GM12878 (cell line): Measurements from ENCODE around the gene STEAP3. TPM values are rescaled to one million over a fixed set of nuclear protein-coding genes. Genes with fewer than 3 reads are reported as not detected.

Experiments
- ATAC-seq: fragments of 200-7000 bp; cut with Tn5 transposase; 3 replicates; pipeline ENCODE4 v1.9.1; 2020; ENCODE audit warnings: mild to moderate bottlenecking, moderate library complexity
- BruUV-seq: library from RNA; stranded (reverse); fragments of 400-500 nt; replicated peaks from 2 replicates; lab custom pipeline; 2021; lab: Mats Ljungman, UMichigan
- CTCF ChIA-PET: fragments of 300-600 bp; sonication (Branson Sonifier 250); formaldehyde crosslinking; extraction: SDS; loops from one replicate; lab custom pipeline; 2021; ENCODE audit warnings: inconsistent platforms; lab: Yijun Ruan, JAX
- POLR2A ChIA-PET: fragments of 350-600 bp; formaldehyde crosslinking; extraction: SDS; loops from one replicate; lab custom pipeline; 2021; ENCODE audit warnings: inconsistent platforms; lab: Charles Lee
- RAD21 ChIA-PET: fragments of 300-600 bp; sonication (Branson Sonifier 250); formaldehyde crosslinking; loops from one replicate; lab custom pipeline; 2023; ENCODE audit warnings: antibody characterized with exemption; ENCODE audit not compliant: unreplicated experiment; lab: Charles Lee
- SMC1A ChIA-PET: fragments of 300-600 bp; sonication (Branson Sonifier 250); formaldehyde crosslinking; loops from one replicate; lab custom pipeline; 2023; ENCODE audit not compliant: unreplicated experiment, uncharacterized antibody; lab: Charles Lee
- DNase-seq: peaks from one replicate; pipeline ENCODE4 v3.0.0-alpha.2; 2011; ENCODE audit warnings: low read depth, low spot score
- FAIRE-seq: peaks from 3 replicates; lab custom pipeline; 2011; peaks lifted over from hg19 to GRCh38; lab: Jason Lieb, UNC
- H2AFZ ChIP-seq: 2 replicates; pipeline ENCODE4 v1.6.0; 2011; ENCODE audit warnings: low read depth, low read length, control low read depth; ENCODE audit not compliant: control insufficient read depth
- H3K27ac ChIP-seq: 2 replicates; pipeline ENCODE4 v1.5.1; 2011; ENCODE audit warnings: control low read depth; ENCODE audit not compliant: control insufficient read depth, insufficient read depth
- H3K27me3 ChIP-seq, 2 experiments: replicated peaks in 1 of 2; 2 replicates each; pipeline versions ENCODE4 v1.6.0 to v1.6.1; 2011; ENCODE audit warnings: low read length in 1 of 2; ENCODE audit not compliant: control insufficient read depth in 2 of 2, insufficient read depth in 2 of 2
- H3K36me3 ChIP-seq, 2 experiments: 2 replicates each; pipeline ENCODE4 v1.5.1; 2011; ENCODE audit warnings: low read length in 1 of 2; ENCODE audit not compliant: control insufficient read depth in 2 of 2, insufficient read depth in 2 of 2
- H3K4me1 ChIP-seq: 2 replicates; pipeline ENCODE4 v1.6.1; 2011; ENCODE audit warnings: mild to moderate bottlenecking, low read length, moderate library complexity, mixed read lengths; ENCODE audit not compliant: control insufficient read depth, insufficient read depth
- H3K4me2 ChIP-seq: 2 replicates; pipeline ENCODE4 v1.6.0; 2011; ENCODE audit warnings: control low read depth; ENCODE audit not compliant: control insufficient read depth, insufficient read depth
- H3K4me3 ChIP-seq: fragments of 200-600 bp; sonication (generic); 2 replicates; pipeline ENCODE4 v1.5.1; 2016
- H3K79me2 ChIP-seq: 2 replicates; pipeline ENCODE4 v1.6.0; 2011; ENCODE audit warnings: low read length; ENCODE audit not compliant: control insufficient read depth, insufficient read depth
- H3K9ac ChIP-seq: 2 replicates; pipeline ENCODE4 v1.8.0; 2011; ENCODE audit warnings: low read length, control low read depth, mixed read lengths; ENCODE audit not compliant: control insufficient read depth, insufficient read depth
- H3K9me3 ChIP-seq: replicated peaks from 3 replicates; pipeline ENCODE4 v1.5.1; 2011; ENCODE audit warnings: mild to moderate bottlenecking, low read length; ENCODE audit not compliant: control insufficient read depth, insufficient read depth
- H4K20me1 ChIP-seq: 2 replicates; pipeline ENCODE4 v1.6.0; 2011; ENCODE audit not compliant: control insufficient read depth, insufficient read depth
- ATF7 ChIP-seq: fragments of 450-650 bp; IDR thresholded peaks from 2 replicates; pipeline ENCODE4 v1.6.1; 2016; ENCODE audit warnings: low read depth, mild to moderate bottlenecking
- BCL11A ChIP-seq: IDR thresholded peaks from 2 replicates; pipeline ENCODE4 v1.6.1; 2011; ENCODE audit warnings: low read depth, low read length
- CREB1 ChIP-seq: IDR thresholded peaks from 2 replicates; pipeline ENCODE4 v1.6.1; 2012; ENCODE audit warnings: low read depth, mild to moderate bottlenecking, inconsistent platforms
- HDAC2 ChIP-seq: fragments of 200-600 bp; sonication (generic); IDR thresholded peaks from 2 replicates; pipeline ENCODE4 v1.6.1; 2017
- IKZF2 ChIP-seq, 2 experiments: fragments of 450-650 bp; IDR thresholded peaks; 2 replicates each; pipeline ENCODE4 v1.6.1; 2017; ENCODE audit warnings: mild to moderate bottlenecking in 2 of 2, moderate library complexity in 2 of 2
- JUNB ChIP-seq: IDR thresholded peaks from 2 replicates; pipeline ENCODE4 v1.6.1; 2016; ENCODE audit warnings: antibody characterized with exemption, mild to moderate bottlenecking
- LARP7 ChIP-seq: fragments of 450-650 bp; IDR thresholded peaks from 2 replicates; pipeline ENCODE4 v1.6.1; 2017; ENCODE audit warnings: mild to moderate bottlenecking
- MTA3 ChIP-seq: IDR thresholded peaks from 2 replicates; pipeline ENCODE4 v1.6.1; 2012; ENCODE audit warnings: low read length, inconsistent platforms, borderline replicate concordance
- MYB ChIP-seq: fragments of 150-350 bp; IDR thresholded peaks from 2 replicates; pipeline ENCODE4 v1.6.1; 2014; ENCODE audit warnings: mild to moderate bottlenecking, low read depth, low read length, borderline replicate concordance
- RFX5 ChIP-seq: IDR thresholded peaks from 2 replicates; pipeline ENCODE4 v1.6.1; 2011; ENCODE audit warnings: low read depth, low read length, improper control_type of control experiment
- SMAD5 ChIP-seq: IDR thresholded peaks from 2 replicates; pipeline ENCODE4 v1.6.1; 2016; ENCODE audit warnings: antibody characterized with exemption, low read depth
- SMC3 ChIP-seq: IDR thresholded peaks from 2 replicates; pipeline ENCODE4 v1.6.1; 2011; ENCODE audit warnings: low read length, improper control_type of control experiment, borderline replicate concordance
- STAT3 ChIP-seq: IDR thresholded peaks from 2 replicates; pipeline ENCODE4 v1.6.1; 2011; ENCODE audit warnings: low read depth, low read length, improper control_type of control experiment
- TAF1 ChIP-seq: IDR thresholded peaks from 2 replicates; pipeline ENCODE4 v1.6.1; 2011; ENCODE audit warnings: mild to moderate bottlenecking, low read depth, low read length, borderline replicate concordance
- ZNF274 ChIP-seq: IDR thresholded peaks from one replicate; pipeline ENCODE4 v1.8.0; 2011; ENCODE audit not compliant: insufficient read length, insufficient read depth
- ZSCAN29 ChIP-seq: fragments of 450-650 bp; IDR thresholded peaks from 2 replicates; pipeline ENCODE4 v1.6.1; 2017; ENCODE audit warnings: mild to moderate bottlenecking, moderate library complexity
- WGBS: methylation state at CpG from one replicate; pipeline ENCODE4 v1.1.6; 2016; ENCODE audit warnings: low lambda C conversion rate; ENCODE audit not compliant: insufficient replicate concordance, insufficient coverage; ENCODE audit errors: missing lambda C conversion rate; 5-methylcytosine and 5-hydroxymethylcytosine counted together
- in situ Hi-C: fragments of 300-500 bp; cut with MboI; formaldehyde crosslinking; loops from 9 replicates; pipeline ENCODE4 v1.14.3; 2018; ENCODE audit warnings: mixed read lengths
- intact Hi-C: fragments of 100-400 bp; cut with micrococcal nuclease; formaldehyde crosslinking; loops from one replicate; pipeline ENCODE4 v1.14.2; 2022; ENCODE audit not compliant: unreplicated experiment
- polyA plus RNA-seq, 11 experiments: library from polyadenylated mRNA; depleted of rRNA in 4 of 11; unstranded in 6 of 11; stranded (reverse) in 5 of 11; fragments of >200 nt; fragmentation: Nextera tagmentation in 4 of 11; fragmentation: Illumina TruSeq in 1 of 11; extraction: Ambion mirVana in 4 of 11; extraction: Trizol in 1 of 11; gene quantifications; 1 replicate in 1 of 11; 2 replicates in 10 of 11; pipeline versions ENCODE4 v1.2.1 to v1.2.3, GENCODE V29; 2011 to 2016; ENCODE audit warnings: inconsistent platforms in 2 of 11, missing spikeins in 2 of 11, low read depth in 1 of 11
- total RNA-seq, 4 experiments: library from RNA; depleted of rRNA in 3 of 4; stranded (reverse); fragments of >200 nt in 3 of 4; fragmentation: Illumina TruSeq in 1 of 4; extraction: Trizol in 1 of 4; gene quantifications; 2 replicates each; pipeline versions ENCODE4 v1.2.1 to v1.2.3, GENCODE V29; 2013 to 2021
- TF ChIP-seq, protein P1 (sequence below): fragments of 450-650 bp; IDR thresholded peaks from 2 replicates; pipeline ENCODE4 v1.6.1; 2018; ENCODE audit warnings: mild to moderate bottlenecking, low read depth, moderate library complexity; ENCODE audit not compliant: partially characterized antibody

Gene STEAP3
- total and polyA plus RNA-seq, 10 of the 15 experiments (the other 5 are each of a cell fraction or from before 2014, with no cell fraction given): 0.42 to 8.3 (median 4.8) TPM

DNA sequence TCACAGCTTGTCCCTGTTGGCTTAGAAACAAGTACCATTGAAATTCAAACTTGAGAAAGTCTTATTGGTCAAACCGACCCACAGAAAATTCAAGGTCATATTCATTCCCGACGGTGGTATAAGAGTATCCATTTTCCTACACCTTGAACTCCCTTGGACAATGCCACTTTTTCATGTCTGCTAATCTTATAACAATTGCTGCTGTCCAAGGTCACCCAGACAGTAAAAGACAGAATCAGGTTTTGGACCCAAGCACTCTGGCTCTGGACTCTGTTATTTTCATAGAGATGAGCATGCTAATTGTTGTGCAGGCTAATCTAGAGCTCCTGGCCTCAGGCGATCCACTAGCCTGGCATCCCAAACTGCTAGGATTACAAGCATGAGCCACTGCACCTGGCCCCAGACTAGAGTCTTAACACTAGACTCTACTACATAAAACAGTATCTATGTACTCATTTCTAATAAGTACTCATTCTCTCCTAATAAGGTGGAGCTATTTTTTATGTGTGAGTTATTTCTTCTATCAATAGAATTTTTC is 85.2 kb downstream of the STEAP3 start:
- in situ Hi-C loops (loop anchor here (5.0 kb wide), 1 partner anchor 427 kb away; no protein-coding TSS in a partner anchor), intact Hi-C loops (loop anchor here (5.0 kb wide), 1 partner anchor 282 kb away; no protein-coding TSS in a partner anchor)
- DNase-seq: no peak
- TF ChIP-seq ATF7: no peak
- TF ChIP-seq SMC3: no peak
- no peak for TF ChIP-seq ZSCAN29
- TF ChIP-seq SMAD5: no peak
- no peak for TF ChIP-seq JUNB
- TF ChIP-seq MYB: no peak
- no peak for TF ChIP-seq HDAC2
- no peak for TF ChIP-seq RFX5
- TF ChIP-seq STAT3: no peak
- no peak for TF ChIP-seq BCL11A
- no peak for TF ChIP-seq ZNF274
- TF ChIP-seq TAF1: no peak
- TF ChIP-seq, protein P1, sequence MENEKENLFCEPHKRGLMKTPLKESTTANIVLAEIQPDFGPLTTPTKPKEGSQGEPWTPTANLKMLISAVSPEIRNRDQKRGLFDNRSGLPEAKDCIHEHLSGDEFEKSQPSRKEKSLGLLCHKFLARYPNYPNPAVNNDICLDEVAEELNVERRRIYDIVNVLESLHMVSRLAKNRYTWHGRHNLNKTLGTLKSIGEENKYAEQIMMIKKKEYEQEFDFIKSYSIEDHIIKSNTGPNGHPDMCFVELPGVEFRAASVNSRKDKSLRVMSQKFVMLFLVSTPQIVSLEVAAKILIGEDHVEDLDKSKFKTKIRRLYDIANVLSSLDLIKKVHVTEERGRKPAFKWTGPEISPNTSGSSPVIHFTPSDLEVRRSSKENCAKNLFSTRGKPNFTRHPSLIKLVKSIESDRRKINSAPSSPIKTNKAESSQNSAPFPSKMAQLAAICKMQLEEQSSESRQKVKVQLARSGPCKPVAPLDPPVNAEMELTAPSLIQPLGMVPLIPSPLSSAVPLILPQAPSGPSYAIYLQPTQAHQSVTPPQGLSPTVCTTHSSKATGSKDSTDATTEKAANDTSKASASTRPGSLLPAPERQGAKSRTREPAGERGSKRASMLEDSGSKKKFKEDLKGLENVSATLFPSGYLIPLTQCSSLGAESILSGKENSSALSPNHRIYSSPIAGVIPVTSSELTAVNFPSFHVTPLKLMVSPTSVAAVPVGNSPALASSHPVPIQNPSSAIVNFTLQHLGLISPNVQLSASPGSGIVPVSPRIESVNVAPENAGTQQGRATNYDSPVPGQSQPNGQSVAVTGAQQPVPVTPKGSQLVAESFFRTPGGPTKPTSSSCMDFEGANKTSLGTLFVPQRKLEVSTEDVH: no peak
- no peak for TF ChIP-seq MTA3
- no peak for TF ChIP-seq CREB1
- no peak for TF ChIP-seq LARP7
- TF ChIP-seq IKZF2 (IDR thresholded peaks at IDR 0.05): no peak
- SMC1A ChIA-PET: interaction anchor here (1.0 to 2.1 kb wide), 3 partner anchors 35 to 427 kb away, joined by 3 to 6 read pairs (median 4); no protein-coding TSS in a partner anchor
- Histone ChIP-seq H3K27ac (no peak overlapping the region), H3K9me3 (no peaks in the 10 kb centered on the region), H3K4me3 (no peak overlapping the region), H3K4me1 (peaks cover 27% of the 10 kb centered on the region), H3K36me3 (no peaks in the 10 kb centered on the region), H3K27me3 (no peaks in the 10 kb centered on the region), H3K79me2 (no peaks in the 10 kb centered on the region), H2AFZ (no peak overlapping the region), H3K4me2 (no peak overlapping the region), H3K9ac (no peak overlapping the region), H4K20me1 (no peaks in the 10 kb centered on the region)
- POLR2A ChIA-PET: interaction anchor here (0.7 kb wide), 1 partner anchor 1124 kb away, joined by 6 read pairs; no protein-coding TSS in a partner anchor
- 88% methylated on average over 4 of the region's 4 CpGs for WGBS
- no TSS peak for BruUV-seq
- CTCF ChIA-PET: interaction anchor here (0.5 to 1.7 kb wide), 6 partner anchors 11 to 89 kb away, joined by 3 to 7 read pairs (median 4); no protein-coding TSS in a partner anchor
- FAIRE-seq: no peak
- no peak for ATAC-seq
- RAD21 ChIA-PET: interaction anchor here (0.7 to 1.9 kb wide), 3 partner anchors 91 to 427 kb away, joined by 4 to 7 read pairs (median 6); no protein-coding TSS in a partner anchor
